HCT116 (cell line): ENCODE measurements around the gene IGSF5.

ENCODE experiments used
- CEBPB ChIP-seq: IDR thresholded peaks from 2 replicates; pipeline ENCODE4 v1.6.1; 2012; ENCODE audit warnings: low read depth
- CTCF ChIP-seq, 3 experiments: fragments of 200-600 bp in 1 of 3; sonication (generic) in 1 of 3; IDR thresholded peaks in 2 of 3; conservative IDR thresholded peaks in 1 of 3; 2 replicates each; pipeline ENCODE4 v1.5.1; 2012 to 2017; ENCODE audit warnings: low read depth in 2 of 3, low read length in 2 of 3, antibody characterized with exemption in 1 of 3, borderline replicate concordance in 1 of 3, control low read depth in 1 of 3, mild to moderate bottlenecking in 1 of 3, mixed read lengths in 1 of 3, mixed run types in 1 of 3, moderate library complexity in 1 of 3; ENCODE audit not compliant: insufficient read depth in 1 of 3
- ELF1 ChIP-seq: IDR thresholded peaks from 2 replicates; pipeline ENCODE4 v1.6.1; 2012; ENCODE audit warnings: low read depth, borderline replicate concordance
- EZH2 ChIP-seq: fragments of 200-600 bp; sonication (generic); IDR thresholded peaks from 2 replicates; pipeline ENCODE4 v1.6.1; 2017; ENCODE audit warnings: antibody characterized with exemption, mixed run types
- POLR2A ChIP-seq: IDR thresholded peaks from 2 replicates; pipeline ENCODE4 v1.7.0; 2011; ENCODE audit warnings: borderline replicate concordance; ENCODE audit not compliant: insufficient read depth, insufficient read length; ENCODE audit errors: extremely low read depth
- POLR2AphosphoS5 ChIP-seq: IDR thresholded peaks from 2 replicates; pipeline ENCODE4 v1.6.1; 2011; ENCODE audit warnings: mild to moderate bottlenecking, low read depth, low read length, moderate library complexity
- SP1 ChIP-seq: IDR thresholded peaks from 2 replicates; pipeline ENCODE4 v1.6.1; 2012; ENCODE audit warnings: low read depth
- ZBTB33 ChIP-seq: IDR thresholded peaks from 2 replicates; pipeline ENCODE4 v1.6.1; 2011; ENCODE audit warnings: mild to moderate bottlenecking, low read length, moderate library complexity; ENCODE audit not compliant: insufficient replicate concordance; ENCODE audit errors: extremely low read depth
- ZNF274 ChIP-seq: fragments of 200-500 bp; sonication (Bioruptor generic); IDR thresholded peaks from 2 replicates; pipeline ENCODE4 v1.6.1; 2014; ENCODE audit warnings: mild to moderate bottlenecking, low read depth, low read length, inconsistent platforms
- TF ChIP-seq, protein P1 (sequence below): IDR thresholded peaks from 2 replicates; pipeline ENCODE4 v1.6.1; 2012

DNA sequence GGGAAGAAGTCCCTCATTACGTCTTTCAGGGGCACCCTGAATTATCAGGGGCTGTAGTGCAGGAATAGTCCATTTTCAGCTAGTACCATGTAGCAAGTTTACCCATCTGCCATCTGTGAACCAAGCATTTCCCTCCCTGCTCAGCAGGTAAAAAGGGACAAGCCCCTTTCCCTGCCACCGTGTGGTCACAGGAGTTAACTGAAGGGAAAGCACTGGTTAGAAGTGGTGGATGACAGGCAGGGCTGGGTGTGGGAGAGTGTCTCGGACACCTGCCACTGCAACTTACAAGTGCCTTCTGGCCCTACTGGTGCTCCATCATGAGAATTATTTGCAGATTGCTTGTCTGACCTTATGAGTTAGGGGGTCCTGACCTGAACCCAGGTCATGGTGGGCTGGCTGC lies 32.0 kb upstream of the IGSF5 start:
- peak in 2 of 3 experiments; percentile 21 to 24; a peak in 3 of 6 replicates for TF ChIP-seq CTCF (IDR thresholded peaks at IDR 0.05 in 2 of 3, conservative IDR thresholded peaks at IDR 0.05 in 1 of 3; ENCODE audit: borderline replicate concordance in 1 of 3, insufficient read depth in 1 of 3, low read depth in 2 of 3, low read length in 2 of 3)
- no peak for TF ChIP-seq POLR2A
- TF ChIP-seq ZBTB33: no peak
- no peak for TF ChIP-seq ZNF274
- no peak for TF ChIP-seq POLR2AphosphoS5
- no peak for TF ChIP-seq EZH2
- no peak for TF ChIP-seq ELF1
- TF ChIP-seq CEBPB: no peak
- TF ChIP-seq, protein P1, sequence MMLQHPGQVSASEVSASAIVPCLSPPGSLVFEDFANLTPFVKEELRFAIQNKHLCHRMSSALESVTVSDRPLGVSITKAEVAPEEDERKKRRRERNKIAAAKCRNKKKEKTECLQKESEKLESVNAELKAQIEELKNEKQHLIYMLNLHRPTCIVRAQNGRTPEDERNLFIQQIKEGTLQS: no peak
- no peak for TF ChIP-seq SP1
